Trophoblast cell (in vitro differentiated cells and primary cell): ENCODE results near the gene TRMT1.

ENCODE experiments used
- DNase-seq, 2 donors: peaks; one replicate each; pipeline ENCODE4 v3.0.0-alpha.2; 2016
- H2AFZ ChIP-seq: 2 replicates; pipeline ENCODE4 v1.6.1; 2013; ENCODE audit warnings: low read length, moderate library complexity, mild to moderate bottlenecking; ENCODE audit not compliant: insufficient read depth, poor library complexity
- H2AK5ac ChIP-seq: 2 replicates; pipeline ENCODE4 v1.6.1; 2013; ENCODE audit warnings: mild to moderate bottlenecking, low read length
- H2BK120ac ChIP-seq: 2 replicates; pipeline ENCODE4 v1.6.1; 2013; ENCODE audit warnings: low read length, mild to moderate bottlenecking, moderate library complexity; ENCODE audit not compliant: insufficient read depth, poor library complexity
- H2BK12ac ChIP-seq: 2 replicates; pipeline ENCODE4 v1.6.1; 2013; ENCODE audit warnings: mild to moderate bottlenecking, low read length, moderate library complexity
- H2BK5ac ChIP-seq: 2 replicates; pipeline ENCODE4 v1.6.1; 2013; ENCODE audit warnings: low read length, low read depth, moderate library complexity, mild to moderate bottlenecking; ENCODE audit not compliant: poor library complexity
- H3K14ac ChIP-seq: 2 replicates; pipeline ENCODE4 v1.6.1; 2013; ENCODE audit warnings: mild to moderate bottlenecking, low read length
- H3K18ac ChIP-seq: 2 replicates; pipeline ENCODE4 v1.6.1; 2013; ENCODE audit warnings: mild to moderate bottlenecking, low read length
- H3K23ac ChIP-seq: 2 replicates; pipeline ENCODE4 v1.6.1; 2013; ENCODE audit warnings: low read length
- H3K27ac ChIP-seq: 2 replicates; pipeline ENCODE4 v1.5.1; 2013; ENCODE audit warnings: low read depth, mild to moderate bottlenecking, inconsistent platforms, low read length, moderate library complexity
- H3K27me3 ChIP-seq: 2 replicates; pipeline ENCODE4 v1.6.1; 2013; ENCODE audit warnings: inconsistent platforms, mild to moderate bottlenecking, low read length, moderate library complexity; ENCODE audit not compliant: insufficient read depth
- H3K36me3 ChIP-seq, 2 experiments: 1 replicate in 1 of 2; 2 replicates in 1 of 2; pipeline ENCODE4 v1.6.1; 2013; ENCODE audit warnings: low read length in 2 of 2, mild to moderate bottlenecking in 2 of 2, moderate library complexity in 1 of 2; ENCODE audit not compliant: insufficient read depth in 2 of 2, control insufficient read depth in 1 of 2
- H3K4ac ChIP-seq: 2 replicates; pipeline ENCODE4 v1.6.1; 2013; ENCODE audit warnings: low read depth, mild to moderate bottlenecking, low read length, moderate library complexity
- H3K4me1 ChIP-seq, 2 experiments: 1 replicate in 1 of 2; 2 replicates in 1 of 2; pipeline ENCODE4 v1.6.1; 2013; ENCODE audit warnings: low read length in 2 of 2, mild to moderate bottlenecking in 2 of 2, moderate library complexity in 1 of 2; ENCODE audit not compliant: insufficient read depth in 2 of 2, control insufficient read depth in 1 of 2
- H3K4me2 ChIP-seq: 2 replicates; pipeline ENCODE4 v1.6.1; 2013; ENCODE audit warnings: inconsistent platforms, mild to moderate bottlenecking, low read length, moderate library complexity
- H3K4me3 ChIP-seq: 2 replicates; pipeline ENCODE4 v1.5.1; 2013; ENCODE audit warnings: mild to moderate bottlenecking, low read depth, low read length, inconsistent platforms
- H3K79me1 ChIP-seq: one replicate; pipeline ENCODE4 v1.6.1; 2013; ENCODE audit warnings: low read length
- H3K79me2 ChIP-seq: 2 replicates; pipeline ENCODE4 v1.6.1; 2013; ENCODE audit warnings: low read length, mild to moderate bottlenecking; ENCODE audit not compliant: control insufficient read depth, insufficient read depth, poor library complexity
- H3K9ac ChIP-seq: 2 replicates; pipeline ENCODE4 v1.6.1; 2013; ENCODE audit warnings: mild to moderate bottlenecking, low read length
- H3K9me3 ChIP-seq: 2 replicates; pipeline ENCODE4 v1.6.1; 2013; ENCODE audit warnings: low read depth, mild to moderate bottlenecking, control low read depth, inconsistent platforms, low read length; ENCODE audit not compliant: insufficient read depth
- H4K12ac ChIP-seq: 2 replicates; pipeline ENCODE4 v1.6.1; 2013; ENCODE audit warnings: low read depth, mild to moderate bottlenecking, low read length, moderate library complexity
- H4K8ac ChIP-seq: 2 replicates; pipeline ENCODE4 v1.6.1; 2013; ENCODE audit warnings: low read depth, mild to moderate bottlenecking, low read length, moderate library complexity
- H4K91ac ChIP-seq: one replicate; pipeline ENCODE4 v1.6.1; 2013; ENCODE audit warnings: low read depth, mild to moderate bottlenecking, low read length, moderate library complexity
- WGBS: extraction: QIAGEN DNeasy Blood & Tissue Kit; methylation state at CpG from one replicate; pipeline ENCODE4 v1.1.7; 2013; ENCODE audit warnings: missing lambda C conversion rate; ENCODE audit not compliant: insufficient read length, insufficient coverage; ENCODE audit errors: extremely low coverage; 5-methylcytosine and 5-hydroxymethylcytosine counted together

TRMT1 gene

DNA sequence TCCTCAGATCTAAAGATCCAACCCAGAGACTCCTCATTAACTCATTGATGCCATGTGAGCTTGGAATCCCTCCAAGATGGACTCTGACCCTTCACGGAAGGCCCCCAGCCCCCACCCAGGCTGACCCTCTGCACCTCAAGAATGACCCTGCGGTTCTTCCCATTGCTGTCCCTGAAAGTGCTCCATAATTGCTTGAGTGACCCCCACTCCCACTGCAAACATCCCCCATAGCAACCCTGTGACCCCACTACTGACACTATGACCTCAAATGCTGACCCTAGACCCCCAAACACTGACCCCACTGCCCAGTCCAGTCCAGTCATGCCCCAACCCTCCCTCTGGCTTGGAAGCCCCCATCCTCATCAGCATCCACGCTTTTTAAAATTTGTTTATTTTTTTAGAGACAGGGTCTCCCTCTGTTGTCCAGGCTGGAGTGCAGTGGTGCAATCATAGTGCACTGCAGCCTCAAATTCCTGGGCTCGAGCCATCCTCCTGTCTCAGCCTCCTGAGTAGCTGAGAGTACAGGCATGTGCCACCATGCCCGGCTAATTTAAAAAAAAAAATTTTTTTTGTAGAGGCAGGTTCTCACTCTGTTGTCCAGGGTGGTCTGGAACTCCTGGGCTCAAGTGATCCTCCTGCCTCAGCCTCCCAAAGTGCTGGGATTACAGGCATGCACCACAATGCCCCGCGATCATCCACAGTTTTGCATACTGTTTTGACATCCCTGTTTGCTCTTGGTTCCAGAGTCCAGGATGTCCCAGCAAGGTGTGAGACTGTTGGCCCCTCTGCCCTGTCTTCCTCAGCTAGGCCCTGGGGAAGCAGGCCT lies 14.7 kb downstream of the TRMT1 start:
- Histone ChIP-seq H3K14ac (no peak overlapping the region), H2BK120ac (no peak overlapping the region), H3K4me2 (no peak overlapping the region), H3K9ac (no peak overlapping the region), H3K9me3 (peaks cover 8% of the 10 kb centered on the region), H4K8ac (no peak overlapping the region), H2BK5ac (no peak overlapping the region), H3K36me3 (peaks cover 0 to 3% of the 10 kb centered on the region in 2 experiments), H4K12ac (no peak overlapping the region), H3K4me3 (no peak overlapping the region), H3K4ac (no peak overlapping the region), H4K91ac (no peak overlapping the region), H3K18ac (no peak overlapping the region), H2BK12ac (no peak overlapping the region), H3K79me2 (no peaks in the 10 kb centered on the region), H3K4me1 (peaks cover 12 to 14% of the 10 kb centered on the region in 2 experiments), H3K23ac (no peak overlapping the region), H2AK5ac (no peak overlapping the region), H3K27me3 (peaks cover 35% of the 10 kb centered on the region), H3K79me1 (peaks cover 5% of the 10 kb centered on the region), H2AFZ (peak overlapping the region; percentile 8), H3K27ac (no peak overlapping the region)
- DNase-seq: no peak
- WGBS: no CpG with 5 or more reads among the region's 7 CpGs

DNA sequence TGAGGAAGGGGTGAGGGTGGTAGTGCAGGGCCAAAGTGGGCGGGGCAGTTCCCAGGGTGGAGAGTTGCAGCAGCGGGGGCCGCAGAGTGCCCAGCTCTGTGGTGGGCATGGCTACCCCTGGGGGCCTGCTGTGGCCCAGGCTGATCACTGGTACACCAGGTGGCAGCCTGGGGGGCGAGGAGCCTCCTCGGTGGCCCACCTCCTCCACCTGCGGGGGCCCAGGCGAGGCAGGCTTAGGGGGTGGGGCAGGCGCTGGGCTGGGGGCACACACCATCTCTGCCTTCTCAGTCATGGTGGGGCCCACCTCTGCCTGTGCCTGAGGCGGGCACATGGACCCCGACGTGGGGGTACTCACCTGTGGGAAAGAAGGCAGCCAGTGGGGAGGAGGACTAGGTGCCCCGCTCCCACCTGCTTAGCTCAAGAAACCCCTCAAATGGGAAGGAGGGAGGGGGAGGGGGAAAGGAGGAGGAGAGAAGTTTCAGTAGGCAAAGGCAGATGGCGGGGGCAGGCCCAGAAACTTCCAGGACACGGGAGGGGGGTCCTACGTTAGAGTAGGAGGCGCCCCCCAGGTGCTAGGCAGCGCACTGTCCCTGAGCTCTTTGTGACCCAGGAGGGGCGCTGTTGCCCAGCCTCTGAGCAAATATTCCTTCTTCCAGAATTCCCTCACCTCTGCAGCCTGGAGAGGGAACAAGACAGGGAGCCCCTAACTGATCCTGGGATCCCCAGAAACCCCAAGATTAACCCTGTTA lies 15.5 kb downstream of the TRMT1 start:
- H4K8ac ChIP-seq: no peak overlapping the region
- H3K36me3 ChIP-seq: peaks cover 0 to 1% of the 10 kb centered on the region in 2 experiments
- H2BK120ac ChIP-seq: no peak overlapping the region
- no peak overlapping the region for H2BK12ac ChIP-seq
- H3K14ac ChIP-seq: no peak overlapping the region
- no peak overlapping the region for H3K18ac ChIP-seq
- no peaks in the 10 kb centered on the region for H3K79me2 ChIP-seq
- peaks cover 12 to 14% of the 10 kb centered on the region in 2 experiments for H3K4me1 ChIP-seq
- no peak overlapping the region for H2AFZ ChIP-seq
- H2BK5ac ChIP-seq: no peak overlapping the region
- no CpG with 5 or more reads among the region's 18 CpGs for WGBS
- no peak overlapping the region for H4K91ac ChIP-seq
- peaks cover 43% of the 10 kb centered on the region for H3K27me3 ChIP-seq
- H3K9ac ChIP-seq: no peak overlapping the region
- no peak overlapping the region for H4K12ac ChIP-seq
- peaks cover 5% of the 10 kb centered on the region for H3K79me1 ChIP-seq
- H3K4me2 ChIP-seq: no peak overlapping the region
- H3K9me3 ChIP-seq: peaks cover 8% of the 10 kb centered on the region
- H3K27ac ChIP-seq: no peak overlapping the region
- no peak for DNase-seq
- H3K4me3 ChIP-seq: no peak overlapping the region
- no peak overlapping the region for H2AK5ac ChIP-seq
- H3K4ac ChIP-seq: no peak overlapping the region
- H3K23ac ChIP-seq: no peak overlapping the region

DNA sequence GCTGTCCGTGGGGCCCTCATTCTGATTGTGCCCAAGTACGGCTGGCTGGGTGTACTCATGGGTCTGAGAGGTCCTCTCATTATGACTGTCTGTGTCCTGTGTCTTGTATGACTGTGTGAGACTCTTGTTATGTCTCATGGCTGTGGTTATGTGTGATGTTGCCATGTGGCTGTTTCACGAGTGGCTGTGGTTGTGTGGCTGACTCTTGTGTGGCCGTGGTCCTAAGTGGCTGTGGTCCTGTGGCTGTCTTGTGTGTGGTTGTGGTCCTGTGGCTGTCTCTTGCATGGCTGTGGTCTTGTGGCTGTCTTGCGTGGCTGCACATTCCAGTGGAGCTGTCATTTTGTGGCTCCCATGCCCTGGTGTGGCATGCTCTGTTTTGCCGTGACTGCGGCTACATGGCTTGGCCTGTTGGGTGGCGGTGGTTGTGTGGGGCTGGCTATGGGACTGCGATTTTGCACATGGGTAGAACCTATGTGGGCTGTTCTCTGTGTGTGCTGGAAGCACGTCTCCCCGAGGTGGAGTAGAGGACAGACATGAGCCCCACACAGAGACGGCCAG lies 16.4 kb downstream of the TRMT1 start:
- no CpG with 5 or more reads among the region's 12 CpGs for WGBS
- no peak overlapping the region for H3K4ac ChIP-seq
- peaks cover 5% of the 10 kb centered on the region for H3K79me1 ChIP-seq
- no peaks in the 10 kb centered on the region for H3K36me3 ChIP-seq
- no peak overlapping the region for H2BK5ac ChIP-seq
- H3K14ac ChIP-seq: no peak overlapping the region
- H2AK5ac ChIP-seq: no peak overlapping the region
- no peak overlapping the region for H3K9ac ChIP-seq
- H3K4me2 ChIP-seq: no peak overlapping the region
- H3K23ac ChIP-seq: no peak overlapping the region
- H3K27ac ChIP-seq: no peak overlapping the region
- DNase-seq: no peak
- H3K18ac ChIP-seq: no peak overlapping the region
- no peak overlapping the region for H4K12ac ChIP-seq
- peaks cover 12 to 14% of the 10 kb centered on the region in 2 experiments for H3K4me1 ChIP-seq
- no peak overlapping the region for H4K91ac ChIP-seq
- H3K79me2 ChIP-seq: no peaks in the 10 kb centered on the region
- H3K9me3 ChIP-seq: peaks cover 8% of the 10 kb centered on the region
- H3K4me3 ChIP-seq: peak overlapping the region; percentile 13
- H3K27me3 ChIP-seq: peaks cover 51% of the 10 kb centered on the region
- H4K8ac ChIP-seq: no peak overlapping the region
- no peak overlapping the region for H2BK120ac ChIP-seq
- no peak overlapping the region for H2AFZ ChIP-seq
- no peak overlapping the region for H2BK12ac ChIP-seq

DNA sequence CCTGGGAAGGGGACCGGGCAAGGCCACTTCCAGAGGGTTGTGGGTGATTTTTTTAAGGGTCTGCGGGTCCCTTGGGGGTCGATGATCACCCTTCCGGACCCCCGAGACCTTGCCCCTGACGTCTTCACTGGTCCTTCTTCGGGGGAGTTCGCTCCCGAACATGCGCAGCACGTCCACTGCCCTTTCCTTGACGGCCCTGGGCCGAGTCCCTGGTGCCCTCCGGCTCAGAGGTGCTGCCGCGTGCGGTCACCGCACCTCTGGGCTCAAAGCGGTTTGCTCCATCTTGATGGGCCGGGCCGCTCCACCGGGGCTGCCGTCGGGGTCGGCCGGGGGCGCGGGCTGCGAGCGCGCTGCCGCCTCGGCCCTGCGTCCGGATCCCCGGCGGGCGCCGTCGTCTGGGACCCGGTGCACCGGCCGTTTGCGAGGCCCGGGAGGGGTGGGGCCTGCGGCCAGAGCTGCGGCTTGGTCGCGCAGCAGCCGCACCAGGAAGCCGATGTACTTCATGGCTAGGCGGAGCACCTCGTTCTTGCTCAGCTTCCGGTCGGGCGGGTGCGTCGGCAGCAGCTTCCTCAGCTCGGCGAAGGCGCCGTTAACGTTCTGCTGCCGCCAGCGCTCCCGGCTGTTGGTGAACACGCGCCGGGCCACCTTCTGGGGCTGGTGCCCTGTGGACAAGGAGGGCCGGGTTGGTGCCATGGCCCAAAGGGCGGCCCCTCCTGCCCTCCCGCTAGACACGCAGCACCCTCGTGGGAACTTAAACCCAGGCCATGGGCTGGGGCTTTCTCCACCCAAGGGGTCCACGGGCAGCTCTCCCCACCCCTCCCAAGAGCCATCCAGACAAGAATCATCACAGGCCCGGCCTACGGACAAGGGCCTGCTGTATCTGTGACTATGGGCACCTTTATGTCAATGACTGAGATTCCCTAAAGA lies 17.2 kb downstream of the TRMT1 start:
- H2AFZ ChIP-seq: no peak overlapping the region
- no peak overlapping the region for H4K8ac ChIP-seq
- peak overlapping the region; percentile 51 for H3K4me2 ChIP-seq
- no peak overlapping the region for H2BK12ac ChIP-seq
- no peak overlapping the region for H3K18ac ChIP-seq
- H3K79me1 ChIP-seq: peaks cover 5% of the 10 kb centered on the region
- H3K36me3 ChIP-seq: no peaks in the 10 kb centered on the region
- H2AK5ac ChIP-seq: no peak overlapping the region
- H4K12ac ChIP-seq: no peak overlapping the region
- peaks cover 59% of the 10 kb centered on the region for H3K27me3 ChIP-seq
- H3K9me3 ChIP-seq: peaks cover 8% of the 10 kb centered on the region
- no peaks in the 10 kb centered on the region for H3K79me2 ChIP-seq
- H3K27ac ChIP-seq: no peak overlapping the region
- no peak overlapping the region for H2BK5ac ChIP-seq
- H3K23ac ChIP-seq: no peak overlapping the region
- no peak overlapping the region for H3K4me3 ChIP-seq
- H2BK120ac ChIP-seq: no peak overlapping the region
- H3K4me1 ChIP-seq: peaks cover 12 to 14% of the 10 kb centered on the region in 2 experiments
- DNase-seq: peak in 1 of 2 donors; percentile 37
- H3K9ac ChIP-seq: no peak overlapping the region
- H4K91ac ChIP-seq: no peak overlapping the region
- H3K4ac ChIP-seq: no peak overlapping the region
- H3K14ac ChIP-seq: no peak overlapping the region
- WGBS: no CpG with 5 or more reads among the region's 77 CpGs
